ENCODE results near the gene SCGB3A1. TPM values are rescaled to one million over a fixed set of nuclear protein-coding genes. Genes with fewer than 3 reads are reported as not detected.

The SCGB3A1 gene
- total RNA-seq, 2 experiments from 2014 or later: not detected

DNA sequence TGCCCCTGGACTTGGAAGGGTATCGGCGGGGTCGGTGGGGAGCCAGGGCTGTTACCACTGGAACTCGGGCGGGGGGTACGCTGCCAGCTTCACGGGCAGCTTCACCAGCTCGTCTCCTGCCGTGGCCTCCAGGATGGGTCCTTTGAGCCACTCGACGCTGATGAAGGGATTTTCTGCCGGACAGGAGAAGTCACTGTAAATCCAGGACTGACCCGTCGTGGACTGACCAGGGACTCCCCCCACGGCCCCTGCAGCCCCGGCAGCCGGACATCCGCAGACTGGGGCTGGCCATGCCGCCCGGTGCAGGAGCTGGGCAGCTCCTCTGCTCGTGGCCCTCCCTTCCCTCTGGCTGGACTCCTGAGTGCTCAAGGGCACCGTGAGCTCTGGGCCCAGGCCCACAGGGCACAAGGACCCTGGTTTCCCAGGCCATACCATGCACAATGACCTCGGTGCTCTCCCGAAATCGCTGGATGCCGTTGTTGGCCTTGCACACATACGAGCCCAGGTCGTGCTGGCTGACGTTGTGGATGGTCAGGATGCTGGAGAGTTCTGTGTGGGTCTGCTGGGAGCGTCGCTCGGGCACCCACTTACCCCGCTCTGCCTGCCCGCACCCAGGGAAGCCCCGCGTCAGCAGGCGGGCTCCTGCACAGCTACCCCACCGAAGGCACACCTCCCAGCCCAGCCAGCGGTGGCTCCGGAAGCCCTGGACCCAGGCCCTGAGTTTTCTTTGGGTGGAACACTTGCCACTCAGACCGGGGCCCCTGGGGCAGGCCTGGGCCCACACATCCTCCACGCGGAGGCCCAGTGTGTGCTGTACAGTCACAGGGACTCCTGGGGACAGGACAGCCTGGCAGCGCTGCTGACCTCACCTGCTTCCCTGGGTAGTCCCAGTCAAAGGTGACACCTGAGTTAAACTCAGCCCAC lies 37.8 kb upstream of the SCGB3A1 start:
- Mint-ChIP-seq H3K36me3 (ENCODE audit: low read depth) (no peaks in the 10 kb centered on the region), H3K27me3 (no peaks in the 10 kb centered on the region), H3K27ac (no peak overlapping the region), H3K4me1 (peaks cover 2% of the 10 kb centered on the region), H3K9me3 (no peaks in the 10 kb centered on the region), H3K4me3 (no peak overlapping the region)
- ChIA-PET POLR2A (no interaction called here), CTCF (no interaction called here)
- no peak for DNase-seq

DNA sequence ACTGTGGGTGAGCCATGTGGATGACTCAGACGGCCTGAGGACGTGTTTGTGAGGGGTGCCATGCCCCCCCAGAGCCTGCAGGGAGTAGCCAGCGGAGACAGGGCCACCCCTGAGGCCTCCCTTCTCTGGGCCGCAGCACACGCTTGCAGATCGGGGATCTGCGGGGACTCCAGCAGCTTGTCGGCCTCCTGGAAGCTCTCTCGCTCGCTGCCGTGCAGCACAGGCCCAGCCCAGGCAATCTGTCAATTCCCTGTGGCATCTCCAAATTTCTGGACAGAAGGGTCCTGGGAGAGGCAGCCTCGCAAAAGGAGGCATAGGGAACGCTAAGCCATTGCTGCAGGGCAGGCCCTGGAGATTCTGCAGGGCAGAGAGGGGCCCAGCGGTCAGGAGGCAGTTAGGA lies 36.9 kb upstream of the SCGB3A1 start:
- H3K9me3 Mint-ChIP-seq: no peaks in the 10 kb centered on the region
- H3K36me3 Mint-ChIP-seq (ENCODE audit: low read depth): no peaks in the 10 kb centered on the region
- no peak overlapping the region for H3K27ac Mint-ChIP-seq
- no peaks in the 10 kb centered on the region for H3K27me3 Mint-ChIP-seq
- no peak overlapping the region for H3K4me3 Mint-ChIP-seq
- H3K4me1 Mint-ChIP-seq: peaks cover 4% of the 10 kb centered on the region
- CTCF ChIA-PET: no interaction called here
- no peak for DNase-seq
- POLR2A ChIA-PET: no interaction called here

DNA sequence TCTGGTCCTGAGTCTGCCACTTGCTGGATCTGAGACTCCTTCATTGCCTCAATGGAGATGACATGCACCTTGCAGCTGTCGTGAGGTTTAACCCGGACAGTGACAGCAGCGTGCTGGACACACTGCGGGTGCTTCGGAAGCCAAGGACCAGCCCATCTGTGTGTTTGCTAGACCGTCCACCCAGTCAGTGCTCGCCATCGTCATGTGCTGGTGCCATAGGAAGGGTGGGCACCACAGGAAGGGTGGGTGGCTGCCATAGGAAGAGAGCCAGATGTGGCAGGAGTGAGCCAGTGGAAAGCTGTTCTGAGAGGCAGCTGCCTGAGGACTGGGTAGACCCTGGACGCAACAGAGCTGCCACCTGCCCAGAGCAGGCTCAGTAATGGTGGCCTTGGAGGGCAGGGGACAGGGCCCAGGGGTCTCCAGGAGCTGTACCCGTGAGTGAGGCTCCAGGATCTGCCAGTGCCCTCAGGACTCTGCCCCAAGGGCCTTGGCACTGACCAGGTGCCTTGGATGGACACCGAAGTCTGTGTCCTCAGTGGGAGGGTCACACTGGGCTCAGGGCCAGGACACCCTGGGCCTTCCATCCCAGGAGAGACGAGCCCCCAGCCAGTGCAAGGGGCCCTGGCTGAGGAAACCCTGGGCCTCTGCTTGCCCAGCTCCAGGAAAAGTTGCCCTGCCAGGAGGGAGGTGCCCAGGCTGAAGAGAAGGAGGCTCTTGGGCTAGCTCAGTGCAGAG lies 36.3 kb upstream of the SCGB3A1 start:
- Mint-ChIP-seq H3K4me1 (peaks cover 4% of the 10 kb centered on the region), H3K4me3 (no peak overlapping the region), H3K27ac (no peak overlapping the region), H3K27me3 (no peaks in the 10 kb centered on the region), H3K9me3 (no peaks in the 10 kb centered on the region), H3K36me3 (ENCODE audit: low read depth) (no peaks in the 10 kb centered on the region)
- ChIA-PET CTCF (no interaction called here), POLR2A (no interaction called here)
- DNase-seq: no peak

DNA sequence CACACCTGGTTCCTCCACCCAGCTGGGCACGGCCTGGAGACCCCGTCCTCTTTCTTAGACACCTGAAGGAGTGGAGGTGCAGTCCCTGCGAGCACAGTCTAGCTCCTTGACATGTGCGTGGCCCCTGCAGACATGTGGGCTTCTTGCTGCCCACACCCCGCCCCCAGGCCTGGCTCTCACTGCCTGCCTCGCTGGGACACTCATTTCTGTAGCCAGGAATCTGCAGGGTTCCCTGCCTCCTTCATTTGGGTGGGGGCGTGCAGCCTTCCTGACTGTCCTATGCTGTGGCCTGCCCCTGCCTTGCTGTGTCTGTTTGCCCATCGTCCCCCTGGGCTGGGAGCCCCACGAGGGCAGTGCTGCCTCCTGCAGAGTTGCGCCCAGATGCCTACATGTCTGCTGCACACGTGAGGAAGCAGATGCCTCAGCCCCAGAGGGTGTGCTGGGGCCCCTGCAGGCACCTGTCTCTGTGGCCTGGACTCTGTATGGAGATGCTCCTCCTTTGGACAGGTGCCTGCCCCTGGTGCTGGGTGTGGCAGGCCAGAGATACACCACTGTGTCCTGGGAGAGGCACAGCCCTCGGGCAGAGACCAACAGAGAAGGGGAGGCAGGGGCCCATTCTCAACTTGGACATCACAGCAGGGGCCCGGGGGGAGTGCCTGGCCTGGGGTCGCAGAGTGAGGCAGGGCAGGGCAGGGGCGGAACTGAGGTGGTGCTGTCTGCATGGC lies 35.5 kb upstream of the SCGB3A1 start:
- Mint-ChIP-seq H3K27me3 (no peaks in the 10 kb centered on the region), H3K36me3 (ENCODE audit: low read depth) (no peaks in the 10 kb centered on the region), H3K27ac (no peak overlapping the region), H3K4me1 (peaks cover 4% of the 10 kb centered on the region), H3K9me3 (no peaks in the 10 kb centered on the region), H3K4me3 (no peak overlapping the region)
- no peak for DNase-seq
- CTCF ChIA-PET: no interaction called here
- POLR2A ChIA-PET: no interaction called here

DNA sequence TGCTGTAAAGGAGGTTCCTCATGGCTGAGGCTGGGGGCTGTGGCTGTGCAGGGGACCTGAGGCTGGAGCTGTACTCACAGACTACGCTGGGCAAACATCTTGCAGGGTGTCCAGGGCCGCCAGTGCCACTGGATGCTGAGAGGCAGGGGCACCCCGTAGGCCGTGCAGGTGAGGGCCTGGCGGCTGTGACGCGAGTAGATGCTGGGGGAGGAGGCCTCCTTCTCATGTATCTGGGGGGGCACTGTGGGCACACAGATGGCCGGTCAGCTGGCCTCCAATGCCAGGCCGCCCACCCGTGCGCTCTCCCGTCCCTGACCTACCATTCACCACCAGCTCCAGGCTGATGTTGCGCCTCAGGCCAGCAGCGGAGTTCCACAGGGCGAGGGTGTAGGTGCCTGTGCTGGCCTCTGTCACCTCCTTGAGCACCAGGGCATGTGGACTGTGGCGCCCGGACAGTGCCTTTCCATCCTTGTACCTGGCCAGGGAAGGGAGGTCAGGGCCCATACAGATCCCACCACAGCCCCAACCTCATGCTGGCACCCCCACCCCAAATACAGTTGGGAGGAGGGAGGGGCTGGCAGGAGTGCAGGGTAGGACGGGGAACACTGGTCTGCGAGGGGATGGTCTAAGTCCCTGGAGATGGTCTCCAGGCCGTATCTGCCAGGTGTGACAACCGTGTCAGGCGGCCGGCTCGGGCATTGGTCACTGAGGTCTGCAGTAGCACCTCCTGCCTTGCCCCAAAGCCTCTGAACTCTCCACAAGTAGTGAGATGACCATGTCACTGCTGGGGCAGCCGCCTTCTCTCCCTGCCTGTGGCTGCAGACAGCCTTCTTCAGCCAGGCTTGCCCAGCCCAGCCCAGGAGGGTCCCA lies 34.7 kb upstream of the SCGB3A1 start:
- H3K9me3 Mint-ChIP-seq: no peaks in the 10 kb centered on the region
- H3K4me1 Mint-ChIP-seq: peaks cover 4% of the 10 kb centered on the region
- CTCF ChIA-PET: no interaction called here
- H3K36me3 Mint-ChIP-seq (ENCODE audit: low read depth): no peaks in the 10 kb centered on the region
- DNase-seq: no peak
- H3K27me3 Mint-ChIP-seq: no peaks in the 10 kb centered on the region
- H3K4me3 Mint-ChIP-seq: no peak overlapping the region
- POLR2A ChIA-PET: no interaction called here
- no peak overlapping the region for H3K27ac Mint-ChIP-seq

DNA sequence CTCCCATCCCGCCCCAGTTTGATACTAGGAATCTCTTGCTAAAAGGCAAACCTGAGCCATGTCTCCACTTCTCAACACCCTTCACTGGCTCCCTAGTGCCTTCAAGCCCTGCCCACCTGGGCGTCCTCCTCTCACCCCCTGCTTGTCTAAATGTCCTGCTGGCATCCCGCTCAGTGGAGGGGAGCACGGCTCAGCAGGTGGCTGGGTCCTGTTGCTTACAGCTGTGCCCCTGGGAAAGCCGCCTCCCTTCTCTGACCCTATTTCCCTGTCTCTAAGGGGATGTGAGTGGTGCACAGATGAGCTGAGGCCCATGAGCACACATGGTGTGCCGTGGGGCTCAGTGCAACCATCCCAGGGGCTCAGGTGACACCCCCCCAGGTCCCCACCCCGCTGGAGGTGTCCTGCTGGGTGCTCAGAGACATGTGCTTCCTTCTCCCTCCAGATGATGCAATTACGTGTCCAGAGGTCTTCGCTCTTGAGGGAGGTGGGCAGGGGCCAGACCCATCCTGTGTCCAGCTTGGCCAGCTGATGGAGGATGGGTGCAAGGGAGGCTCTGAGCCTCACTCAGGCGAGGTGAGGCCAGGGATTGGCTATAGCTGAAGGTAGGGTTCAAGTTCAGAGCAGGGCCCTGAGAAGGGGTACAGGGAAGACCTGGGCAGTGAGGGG lies 34.0 kb upstream of the SCGB3A1 start:
- DNase-seq: no peak
- ChIA-PET POLR2A (no interaction called here), CTCF (no interaction called here)
- Mint-ChIP-seq H3K4me1 (peaks cover 4% of the 10 kb centered on the region), H3K9me3 (no peaks in the 10 kb centered on the region), H3K4me3 (no peak overlapping the region), H3K36me3 (ENCODE audit: low read depth) (no peaks in the 10 kb centered on the region), H3K27ac (no peak overlapping the region), H3K27me3 (no peaks in the 10 kb centered on the region)

DNA sequence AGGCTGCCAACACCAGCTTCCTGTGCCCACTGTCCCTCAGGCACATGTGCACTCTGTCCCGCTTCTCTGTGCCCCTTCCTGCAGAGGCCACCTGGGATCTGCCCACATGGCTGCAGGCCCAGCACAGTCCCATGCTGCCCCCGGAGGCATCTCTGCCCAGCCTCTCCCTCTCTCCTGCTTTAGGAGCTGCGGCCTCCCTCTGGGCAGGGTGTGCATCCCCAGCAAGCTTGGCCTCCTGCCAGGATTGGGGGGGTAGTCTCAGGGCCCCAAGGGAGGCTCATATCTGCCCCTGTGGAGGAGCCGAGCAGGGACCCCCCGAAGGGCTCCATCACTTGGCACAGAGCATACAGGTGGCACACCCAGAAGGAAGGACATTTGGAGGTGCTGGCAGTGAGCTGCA lies 33.3 kb upstream of the SCGB3A1 start:
- ChIA-PET POLR2A (no interaction called here), CTCF (no interaction called here)

DNA sequence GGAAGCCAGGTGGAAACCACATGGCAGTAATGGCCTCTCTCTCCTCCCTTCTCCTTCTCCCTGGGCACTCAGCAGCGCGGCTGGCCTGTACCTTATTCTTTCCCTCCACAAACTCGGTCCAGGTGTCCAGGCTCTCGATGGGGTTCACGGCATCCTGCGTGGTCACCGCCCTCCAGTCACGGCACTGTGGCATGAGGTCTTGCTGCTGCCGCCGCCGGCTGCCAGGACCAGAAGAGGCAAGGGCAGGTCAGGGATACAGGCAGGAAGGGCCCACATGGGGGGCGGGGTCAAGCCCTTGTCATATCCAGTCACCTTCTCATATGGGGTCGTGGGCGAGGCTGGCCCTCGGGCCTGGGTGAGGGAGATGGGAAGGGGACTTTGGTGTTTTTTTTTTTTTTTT lies 32.5 kb upstream of the SCGB3A1 start:
- POLR2A ChIA-PET: no interaction called here
- H3K27ac Mint-ChIP-seq: no peak overlapping the region
- no peak overlapping the region for H3K4me3 Mint-ChIP-seq
- H3K4me1 Mint-ChIP-seq: peaks cover 4% of the 10 kb centered on the region
- no peaks in the 10 kb centered on the region for H3K27me3 Mint-ChIP-seq
- H3K9me3 Mint-ChIP-seq: no peaks in the 10 kb centered on the region
- CTCF ChIA-PET: no interaction called here
- DNase-seq: no peak
- no peaks in the 10 kb centered on the region for H3K36me3 Mint-ChIP-seq (ENCODE audit: low read depth)

More for the DNA sequence above, 33.3 kb upstream of the SCGB3A1 start:
- H3K4me1 Mint-ChIP-seq: peaks cover 4% of the 10 kb centered on the region
- no peaks in the 10 kb centered on the region for H3K9me3 Mint-ChIP-seq
- H3K27me3 Mint-ChIP-seq: no peaks in the 10 kb centered on the region
- H3K4me3 Mint-ChIP-seq: no peak overlapping the region
- H3K36me3 Mint-ChIP-seq (ENCODE audit: low read depth): no peaks in the 10 kb centered on the region
- DNase-seq: no peak
- no peak overlapping the region for H3K27ac Mint-ChIP-seq

DNA sequence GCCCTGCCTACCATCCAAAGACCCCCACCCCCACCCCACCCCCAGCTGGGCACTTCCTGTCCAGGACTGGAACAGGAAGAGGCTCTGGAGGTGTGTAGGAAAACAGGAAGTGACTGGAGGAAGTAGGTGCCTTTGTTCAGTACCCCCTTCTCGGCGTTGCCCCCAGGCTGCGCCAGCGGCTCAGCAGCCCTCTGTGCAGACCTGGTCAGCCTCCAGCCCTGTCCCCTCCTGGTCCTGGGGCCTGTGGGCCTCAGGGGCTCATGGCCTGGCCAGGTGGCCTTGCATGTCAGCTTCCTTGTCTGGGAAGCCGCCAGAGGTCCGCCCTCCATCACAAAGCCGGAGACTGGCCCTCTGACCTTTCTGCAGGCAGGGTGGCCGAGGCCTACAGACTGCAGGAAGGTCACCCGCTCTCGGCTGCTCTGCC lies 32.1 kb upstream of the SCGB3A1 start:
- Mint-ChIP-seq H3K4me3 (no peak overlapping the region), H3K4me1 (peaks cover 4% of the 10 kb centered on the region), H3K27ac (no peak overlapping the region), H3K36me3 (ENCODE audit: low read depth) (no peaks in the 10 kb centered on the region), H3K9me3 (no peaks in the 10 kb centered on the region), H3K27me3 (peaks cover 2% of the 10 kb centered on the region)
- POLR2A ChIA-PET: no interaction called here
- no peak for DNase-seq
- CTCF ChIA-PET: no interaction called here

DNA sequence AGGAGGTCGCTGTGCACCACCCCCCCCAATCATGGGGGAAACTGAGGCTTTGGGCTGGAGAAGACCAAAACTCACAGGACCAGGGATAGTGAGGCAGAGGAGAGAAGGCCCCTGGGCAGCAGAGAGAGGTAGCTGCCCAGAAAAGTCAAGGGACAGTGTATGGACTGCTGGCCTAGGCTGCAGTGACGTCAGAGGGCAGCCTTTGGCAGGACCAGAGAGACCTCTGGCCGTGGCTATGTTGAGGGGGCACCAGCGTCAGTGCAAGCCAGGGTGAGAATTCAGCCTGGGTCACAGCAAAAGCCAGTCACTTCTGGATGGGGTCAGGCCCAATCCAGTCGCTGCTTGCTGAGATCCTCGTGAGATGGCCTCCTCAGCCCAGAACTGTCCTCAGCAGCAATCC lies 31.6 kb upstream of the SCGB3A1 start:
- H3K27me3 Mint-ChIP-seq: peaks cover 3% of the 10 kb centered on the region
- H3K36me3 Mint-ChIP-seq (ENCODE audit: low read depth): no peaks in the 10 kb centered on the region
- ChIA-PET CTCF (no interaction called here), POLR2A (no interaction called here)
- H3K4me3 Mint-ChIP-seq: no peak overlapping the region
- no peak for DNase-seq
- no peak overlapping the region for H3K27ac Mint-ChIP-seq
- peaks cover 4% of the 10 kb centered on the region for H3K4me1 Mint-ChIP-seq
- no peaks in the 10 kb centered on the region for H3K9me3 Mint-ChIP-seq

DNA sequence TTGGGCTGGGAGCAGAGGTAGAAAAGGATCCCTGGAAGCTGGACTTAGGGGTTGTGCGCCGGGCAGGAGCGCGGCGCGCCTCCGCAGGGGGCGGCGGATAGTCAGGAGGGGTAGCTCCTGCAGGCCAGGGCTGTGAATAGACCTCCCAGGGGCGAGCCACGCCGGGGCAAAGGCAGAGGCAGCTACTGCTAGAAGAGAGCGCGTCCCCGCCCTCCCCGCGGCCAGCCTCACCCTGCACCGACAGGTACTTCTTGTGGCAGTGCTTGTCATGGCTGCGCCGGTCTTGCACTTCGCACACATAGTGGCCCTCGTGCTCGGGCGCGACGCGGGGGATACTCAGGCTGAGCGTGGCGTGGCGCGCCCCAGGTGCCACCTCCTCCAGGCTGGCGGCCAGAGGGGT lies 30.0 kb upstream of the SCGB3A1 start:
- DNase-seq: no peak
- Mint-ChIP-seq H3K27me3 (peaks cover 3% of the 10 kb centered on the region), H3K9me3 (no peaks in the 10 kb centered on the region), H3K36me3 (ENCODE audit: low read depth) (no peaks in the 10 kb centered on the region), H3K4me1 (peaks cover 4% of the 10 kb centered on the region), H3K27ac (no peak overlapping the region), H3K4me3 (no peak overlapping the region)
- CTCF ChIA-PET: no interaction called here
- POLR2A ChIA-PET: no interaction called here

DNA sequence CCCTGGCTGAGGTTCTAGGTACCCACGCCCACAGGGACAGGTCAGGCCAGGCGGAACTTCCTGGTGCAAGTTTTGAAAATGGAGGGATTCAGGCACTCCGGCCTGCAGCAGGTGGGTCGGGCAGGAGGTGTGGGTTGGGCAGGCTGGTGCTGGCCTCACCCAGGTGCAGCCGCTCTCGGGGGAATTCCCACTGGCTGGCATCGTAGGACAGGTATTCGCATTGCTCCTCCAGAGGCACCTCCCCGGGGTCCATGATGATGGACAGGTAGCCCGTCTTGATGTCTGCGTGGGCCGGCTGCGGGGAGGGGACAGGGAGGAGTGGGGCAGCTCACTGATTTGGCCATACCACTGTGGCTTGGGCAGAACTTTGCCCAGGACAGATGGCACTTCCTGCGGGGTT lies 28.7 kb upstream of the SCGB3A1 start:
- POLR2A ChIA-PET: no interaction called here
- H3K36me3 Mint-ChIP-seq (ENCODE audit: low read depth): no peaks in the 10 kb centered on the region
- no peak for DNase-seq
- H3K4me3 Mint-ChIP-seq: no peak overlapping the region
- no peaks in the 10 kb centered on the region for H3K9me3 Mint-ChIP-seq
- no peak overlapping the region for H3K27ac Mint-ChIP-seq
- CTCF ChIA-PET: no interaction called here
- peaks cover 3% of the 10 kb centered on the region for H3K27me3 Mint-ChIP-seq
- peaks cover 4% of the 10 kb centered on the region for H3K4me1 Mint-ChIP-seq
